RWPE1 (cell line): ENCODE measurements around the gene WDR5.

ENCODE experiments used
- CTCF ChIA-PET: fragments of 350-600 bp; sonication (Branson Sonifier 250); formaldehyde crosslinking; extraction: SDS; loops from one replicate; lab custom pipeline; 2021; lab: Yijun Ruan, JAX
- POLR2A ChIA-PET: fragments of 400-600 bp; formaldehyde crosslinking; extraction: SDS; loops from one replicate; lab custom pipeline; 2020; ENCODE audit warnings: antibody characterized with exemption; ENCODE audit not compliant: low non-redundant PET; lab: Yijun Ruan, JAX
- DNase-seq: peaks from one replicate; pipeline ENCODE4 v3.0.0; 2012; ENCODE audit warnings: low spot score
- H3K27ac ChIP-seq: fragments of 450-650 bp; 2 replicates; pipeline ENCODE4 v1.5.1; 2017
- TF ChIP-seq, protein P1 (sequence below): fragments of 450-650 bp; conservative IDR thresholded peaks from 2 replicates; pipeline ENCODE4 v1.5.1; 2017; ENCODE audit warnings: low read depth, mild to moderate bottlenecking

Gene WDR5

DNA sequence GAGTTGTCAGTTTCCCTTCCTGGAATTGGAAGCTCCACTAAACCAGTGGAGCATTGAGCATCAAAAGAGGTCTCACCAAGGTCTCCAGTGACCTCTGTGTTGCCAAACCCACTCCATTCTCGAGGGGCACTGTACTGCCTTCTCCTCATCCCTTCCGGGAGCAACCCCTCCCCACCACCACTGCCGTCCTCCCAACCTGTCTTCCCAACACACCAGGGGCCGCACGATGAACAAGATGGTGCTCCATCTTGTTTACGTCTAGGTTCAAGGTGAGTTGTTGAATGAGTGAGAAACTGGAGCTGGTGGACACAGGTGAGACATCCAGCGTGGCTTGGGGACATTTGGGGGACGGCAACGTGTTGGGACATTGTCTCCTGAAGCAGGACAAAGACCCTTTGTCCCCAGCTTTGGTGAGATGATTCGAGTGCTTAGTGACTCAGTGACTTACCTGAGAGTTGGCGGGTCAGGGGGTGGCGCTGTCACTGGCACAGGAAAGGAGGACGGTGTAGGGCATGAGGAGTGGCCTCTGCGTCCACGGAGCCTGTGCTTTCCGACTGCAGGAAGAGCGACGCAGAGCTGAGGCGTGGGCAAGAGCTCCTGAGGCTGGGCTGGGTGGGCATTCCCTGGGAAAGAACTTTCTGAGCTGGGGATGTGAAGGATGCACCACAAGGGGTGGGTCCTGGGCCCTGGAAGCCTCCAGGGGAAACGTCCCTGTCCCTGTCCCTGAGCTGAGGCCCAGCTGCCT lies 73.3 kb downstream of the WDR5 start:
- TF ChIP-seq, protein P1, sequence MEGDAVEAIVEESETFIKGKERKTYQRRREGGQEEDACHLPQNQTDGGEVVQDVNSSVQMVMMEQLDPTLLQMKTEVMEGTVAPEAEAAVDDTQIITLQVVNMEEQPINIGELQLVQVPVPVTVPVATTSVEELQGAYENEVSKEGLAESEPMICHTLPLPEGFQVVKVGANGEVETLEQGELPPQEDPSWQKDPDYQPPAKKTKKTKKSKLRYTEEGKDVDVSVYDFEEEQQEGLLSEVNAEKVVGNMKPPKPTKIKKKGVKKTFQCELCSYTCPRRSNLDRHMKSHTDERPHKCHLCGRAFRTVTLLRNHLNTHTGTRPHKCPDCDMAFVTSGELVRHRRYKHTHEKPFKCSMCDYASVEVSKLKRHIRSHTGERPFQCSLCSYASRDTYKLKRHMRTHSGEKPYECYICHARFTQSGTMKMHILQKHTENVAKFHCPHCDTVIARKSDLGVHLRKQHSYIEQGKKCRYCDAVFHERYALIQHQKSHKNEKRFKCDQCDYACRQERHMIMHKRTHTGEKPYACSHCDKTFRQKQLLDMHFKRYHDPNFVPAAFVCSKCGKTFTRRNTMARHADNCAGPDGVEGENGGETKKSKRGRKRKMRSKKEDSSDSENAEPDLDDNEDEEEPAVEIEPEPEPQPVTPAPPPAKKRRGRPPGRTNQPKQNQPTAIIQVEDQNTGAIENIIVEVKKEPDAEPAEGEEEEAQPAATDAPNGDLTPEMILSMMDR: no peak
- CTCF ChIA-PET: interaction anchor here (0.7 kb wide), 1 partner anchor 1022 kb away, joined by 3 read pairs; no protein-coding TSS in a partner anchor
- DNase-seq: no peak
- no peak overlapping the region for H3K27ac ChIP-seq
- POLR2A ChIA-PET: no interaction called here
